ENCODE data around the gene DYNC2H1.

Gene DYNC2H1

GRCh38 chr11:103436131-103436770 lies 327.0 kb downstream of the DYNC2H1 start:
- DNase-seq (ENCODE audit: low read depth in 2 of 3, low spot score in 2 of 3): no peak

DNA sequence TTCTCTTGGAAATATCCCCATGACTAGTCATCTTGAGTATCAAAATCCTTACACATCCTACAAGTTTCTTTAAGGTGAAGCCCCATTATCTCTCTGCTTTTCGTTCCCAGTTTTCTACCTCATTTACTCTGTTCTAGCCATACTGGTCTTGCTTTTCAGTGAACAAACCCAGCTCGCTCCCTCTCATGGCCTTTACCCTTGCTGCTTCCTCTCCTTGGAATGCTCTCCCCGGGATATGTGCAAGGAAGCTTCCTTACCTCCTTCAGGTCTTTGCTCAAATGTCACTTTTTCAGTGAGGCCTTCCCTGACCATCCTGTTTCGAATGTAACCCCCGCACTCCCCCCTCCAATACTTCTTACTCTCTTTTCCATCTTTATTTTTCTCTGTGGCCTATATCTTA lies 331.8 kb downstream of the DYNC2H1 start:
- no peak for DNase-seq (ENCODE audit: low read depth in 2 of 3, low spot score in 2 of 3)

GRCh38 chr11:103448966-103449365 lies 339.7 kb downstream of the DYNC2H1 start:
- DNase-seq (ENCODE audit: low read depth in 2 of 3, low spot score in 2 of 3): no peak

- DNase-seq (ENCODE audit: low read depth in 2 of 3, low spot score in 2 of 3): no peak
Measured at GRCh38 chr11:103450241-103450640, 341.0 kb downstream of the DYNC2H1 start.

- DNase-seq (ENCODE audit: low read depth in 2 of 3, low spot score in 2 of 3): no peak
Measured at GRCh38 chr11:103453126-103453525, 343.9 kb downstream of the DYNC2H1 start.

DNA sequence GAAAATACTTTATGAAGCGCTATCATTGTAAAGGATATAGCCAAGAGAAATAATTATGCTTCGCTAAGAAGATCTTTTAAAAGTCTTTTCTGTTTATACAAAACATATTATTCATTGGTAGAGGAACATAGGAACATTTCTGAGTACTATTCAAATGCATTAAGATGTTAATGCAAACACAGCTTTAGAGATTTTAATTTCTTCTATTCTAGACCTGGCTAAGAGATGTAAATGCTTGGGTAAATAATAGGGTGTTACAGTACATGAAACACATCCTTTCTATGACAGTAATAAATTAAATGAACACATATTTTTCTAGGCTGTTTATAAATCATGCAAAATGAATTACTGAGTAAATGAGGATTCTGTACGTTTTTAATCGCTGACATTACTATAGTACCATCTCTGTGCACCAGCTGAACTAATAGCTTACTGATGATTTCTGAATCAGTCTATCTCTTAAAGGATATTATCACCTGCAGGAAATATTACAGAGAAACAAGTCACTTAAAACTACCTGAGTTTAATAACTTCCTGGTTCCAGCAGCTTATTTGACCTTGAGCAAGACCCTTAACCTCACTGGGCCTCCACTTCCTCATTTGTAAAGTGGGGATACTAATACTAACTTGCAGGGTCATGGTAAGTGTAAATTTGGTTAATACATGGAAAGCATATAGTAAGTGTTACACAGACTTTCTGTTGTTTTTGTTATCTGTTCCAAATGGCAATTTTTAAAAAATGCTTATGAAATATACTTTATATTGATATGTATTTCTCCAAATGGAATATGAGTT lies 344.9 kb downstream of the DYNC2H1 start:
- DNase-seq (ENCODE audit: low read depth in 2 of 3, low spot score in 2 of 3): no peak

GRCh38 chr11:103464420-103464819 lies 355.2 kb downstream of the DYNC2H1 start:
- DNase-seq (ENCODE audit: low read depth in 2 of 3, low spot score in 2 of 3): no peak

GRCh38 chr11:103465555-103466140 lies 356.4 kb downstream of the DYNC2H1 start:
- no peak for DNase-seq (ENCODE audit: low read depth in 2 of 3, low spot score in 2 of 3)

- DNase-seq (ENCODE audit: low read depth in 2 of 3, low spot score in 2 of 3): no peak
Measured at GRCh38 chr11:103471546-103471945, 362.3 kb downstream of the DYNC2H1 start.

DNA sequence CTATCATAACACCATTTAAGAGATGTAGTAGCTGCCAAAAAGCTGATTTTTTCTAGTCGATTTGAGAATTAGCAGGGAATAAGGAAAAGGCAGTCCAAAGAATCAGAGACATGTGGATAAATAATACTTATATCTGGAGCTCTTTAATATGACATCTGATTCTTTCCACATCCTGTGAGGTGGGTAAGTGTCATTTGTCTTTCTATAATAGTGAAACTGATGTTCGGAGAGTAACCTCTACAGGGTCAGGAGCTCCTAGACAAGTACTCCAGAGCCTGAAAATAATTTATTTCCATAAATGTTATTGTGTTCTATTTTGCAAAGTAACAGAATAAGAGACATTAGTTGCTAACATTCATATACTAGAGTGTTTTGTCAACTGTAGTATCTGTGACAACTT lies 367.6 kb downstream of the DYNC2H1 start:
- DNase-seq (ENCODE audit: low read depth in 2 of 3, low spot score in 2 of 3): no peak

DNA sequence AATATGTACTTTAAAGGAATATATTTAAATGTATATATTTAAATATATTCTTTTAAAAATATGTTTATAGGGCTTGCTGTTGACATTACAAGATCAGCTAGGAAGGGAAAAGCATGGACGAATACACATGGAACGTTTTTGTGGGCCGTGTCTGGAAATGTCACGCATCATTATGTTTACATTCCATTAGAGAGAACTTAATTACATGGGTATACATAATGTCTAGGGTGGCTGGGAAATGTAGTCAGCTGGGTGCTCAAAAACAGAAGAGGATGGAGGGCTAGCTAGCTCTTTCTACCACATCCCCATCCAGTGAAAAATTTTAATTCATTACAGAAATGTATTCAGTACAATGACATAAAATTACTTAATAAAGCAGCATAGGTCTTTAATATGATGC lies 371.2 kb downstream of the DYNC2H1 start:
- no peak for DNase-seq (ENCODE audit: low read depth in 2 of 3, low spot score in 2 of 3)

GRCh38 chr11:103483996-103484395 lies 374.8 kb downstream of the DYNC2H1 start:
- DNase-seq (ENCODE audit: low read depth in 2 of 3, low spot score in 2 of 3): no peak

DNA sequence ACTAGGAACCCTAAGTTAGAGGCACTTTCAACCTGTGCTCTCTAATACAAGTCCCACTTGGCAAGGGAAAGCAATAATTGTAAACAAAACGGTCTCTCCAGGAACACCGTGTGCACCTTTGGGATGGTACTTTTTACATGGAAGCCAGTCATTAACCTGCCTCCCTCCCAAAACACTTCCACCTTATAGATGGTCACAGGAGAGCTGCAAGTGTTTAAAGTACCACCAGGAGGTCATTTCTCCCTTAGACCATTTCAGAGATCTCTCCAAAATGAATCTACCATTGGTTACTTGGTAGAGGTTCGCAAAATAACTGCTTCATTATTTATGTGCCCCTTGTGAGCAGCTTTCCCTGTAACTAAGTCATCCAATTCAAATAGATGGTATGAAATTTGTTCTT lies 375.3 kb downstream of the DYNC2H1 start:
- DNase-seq (ENCODE audit: low read depth in 2 of 3, low spot score in 2 of 3): no peak

- no peak for DNase-seq (ENCODE audit: low read depth in 2 of 3, low spot score in 2 of 3)
Measured at GRCh38 chr11:103486604-103487003, 377.4 kb downstream of the DYNC2H1 start.

DNA sequence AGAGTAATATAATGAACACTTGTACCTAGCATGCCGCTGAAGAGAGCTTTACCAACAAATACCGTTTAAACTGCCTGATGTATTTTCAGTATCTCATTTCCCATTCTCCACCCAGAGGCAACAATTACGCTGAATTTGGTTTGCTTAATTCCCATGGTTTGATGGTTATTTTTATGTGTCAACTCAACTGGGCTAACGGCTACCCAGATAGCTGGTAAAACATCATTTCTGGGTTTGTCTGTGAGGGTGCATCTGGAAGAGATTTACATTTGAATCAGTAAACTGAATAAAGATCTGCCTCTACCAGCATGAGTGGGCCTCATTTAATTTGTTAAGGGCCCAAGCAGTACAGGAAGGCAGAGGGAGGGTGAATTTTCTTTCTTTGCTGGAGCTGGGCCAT lies 377.9 kb downstream of the DYNC2H1 start:
- no peak for DNase-seq (ENCODE audit: low read depth in 2 of 3, low spot score in 2 of 3)

- DNase-seq (ENCODE audit: low read depth in 2 of 3, low spot score in 2 of 3): no peak
Measured at GRCh38 chr11:103488031-103488461, 378.8 kb downstream of the DYNC2H1 start.

DNA sequence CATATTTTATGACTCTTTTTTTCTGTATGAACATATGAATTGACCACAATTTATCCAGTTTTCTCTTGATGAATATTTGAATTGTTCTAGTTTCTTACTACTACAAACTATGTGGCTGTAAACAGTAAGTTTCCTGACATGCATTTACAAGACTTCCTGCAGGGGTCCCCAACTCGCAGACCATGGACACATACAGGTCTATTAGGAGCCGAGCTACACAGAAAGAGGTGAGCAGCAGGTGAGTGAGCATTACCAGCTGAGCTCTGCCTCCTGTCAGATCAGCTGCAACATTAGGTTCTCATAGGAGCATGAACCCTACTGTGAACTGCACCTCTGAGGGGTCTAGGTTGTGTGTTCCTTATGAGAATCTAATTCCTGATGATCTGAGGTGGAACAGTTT lies 379.4 kb downstream of the DYNC2H1 start:
- no peak for DNase-seq (ENCODE audit: low read depth in 2 of 3, low spot score in 2 of 3)

- DNase-seq (ENCODE audit: low read depth in 2 of 3, low spot score in 2 of 3): no peak
Measured at GRCh38 chr11:103491777-103492176, 382.6 kb downstream of the DYNC2H1 start.

DNA sequence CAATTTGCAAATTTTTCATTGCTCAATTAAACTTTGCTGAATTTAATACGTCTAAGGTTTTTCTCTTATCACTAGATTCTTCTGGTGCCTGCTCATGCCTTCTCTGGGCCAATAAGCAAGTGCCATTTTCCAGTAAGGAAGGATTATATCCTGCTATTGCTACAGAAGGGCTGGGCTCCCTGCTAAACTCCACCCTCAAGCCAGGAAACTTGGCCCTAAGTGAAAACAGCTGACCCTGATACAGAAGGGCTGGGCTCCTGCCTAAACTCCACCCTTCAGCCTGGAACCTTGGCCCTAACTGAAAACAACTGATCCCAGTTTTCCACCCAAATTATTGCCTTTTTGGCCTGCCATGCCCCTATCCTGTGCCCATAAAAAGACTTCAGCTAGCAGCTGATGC lies 385.3 kb downstream of the DYNC2H1 start:
- no peak for DNase-seq (ENCODE audit: low read depth in 2 of 3, low spot score in 2 of 3)

GRCh38 chr11:103497268-103497667 lies 388.0 kb downstream of the DYNC2H1 start:
- DNase-seq (ENCODE audit: low read depth in 2 of 3, low spot score in 2 of 3): no peak

DNA sequence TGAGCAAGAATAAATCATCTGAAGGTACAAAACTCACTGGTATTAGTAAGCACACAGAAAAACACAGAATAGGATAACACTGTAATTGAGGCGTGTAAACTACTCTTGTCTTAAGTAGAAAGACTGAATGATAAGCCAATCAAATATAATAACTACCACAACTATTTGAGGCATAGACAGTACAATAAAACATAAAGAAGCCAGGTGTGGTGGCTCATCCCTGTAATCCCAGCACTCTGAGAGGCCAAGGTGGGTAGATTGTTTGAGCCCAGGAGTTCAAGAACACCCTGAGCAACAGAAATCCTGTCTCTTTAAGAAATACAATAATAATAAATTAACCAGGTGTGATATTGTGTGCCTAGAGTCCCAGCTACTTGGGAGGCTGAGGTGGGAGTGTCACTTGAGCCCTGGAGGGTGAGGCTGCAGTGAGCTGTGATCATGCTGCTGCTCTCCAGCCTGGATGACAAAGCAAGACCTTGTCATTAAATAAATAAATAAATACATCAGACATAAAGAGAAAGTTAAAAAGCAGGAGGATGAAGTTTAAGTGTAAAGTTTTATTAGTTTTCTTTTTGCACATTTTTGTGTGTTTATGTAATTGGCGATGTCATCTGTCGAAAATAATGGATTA lies 390.6 kb downstream of the DYNC2H1 start:
- DNase-seq (ENCODE audit: low read depth in 2 of 3, low spot score in 2 of 3): no peak

GRCh38 chr11:103515283-103515682 lies 406.1 kb downstream of the DYNC2H1 start:
- DNase-seq (ENCODE audit: low read depth in 2 of 3, low spot score in 2 of 3): no peak
